Stimulated activated naive CD8-positive, alpha-beta T cell treated with anti-CD3 and anti-CD28 coated beads, Interleukin-15, Interleukin-2, amounts not matched to agents 100 U/mL and 50 U/mL, for 24 hours (primary cell): ENCODE data around the gene SCUBE1.

Source experiments
- ATAC-seq: fragments of 150-1000 bp; cut with Tn5 transposase; one replicate; pipeline ENCODE4 v1.10.0; 2021
- DNase-seq: peaks from one replicate; pipeline ENCODE4 v3.0.0; 2021

The SCUBE1 gene

GRCh38 chr22:43213962-43214361 is 129.2 kb downstream of the SCUBE1 start:
- DNase-seq: no peak
- no peak for ATAC-seq

GRCh38 chr22:43213051-43213450 is 130.1 kb downstream of the SCUBE1 start:
- ATAC-seq (no peak), DNase-seq (no peak)

DNA sequence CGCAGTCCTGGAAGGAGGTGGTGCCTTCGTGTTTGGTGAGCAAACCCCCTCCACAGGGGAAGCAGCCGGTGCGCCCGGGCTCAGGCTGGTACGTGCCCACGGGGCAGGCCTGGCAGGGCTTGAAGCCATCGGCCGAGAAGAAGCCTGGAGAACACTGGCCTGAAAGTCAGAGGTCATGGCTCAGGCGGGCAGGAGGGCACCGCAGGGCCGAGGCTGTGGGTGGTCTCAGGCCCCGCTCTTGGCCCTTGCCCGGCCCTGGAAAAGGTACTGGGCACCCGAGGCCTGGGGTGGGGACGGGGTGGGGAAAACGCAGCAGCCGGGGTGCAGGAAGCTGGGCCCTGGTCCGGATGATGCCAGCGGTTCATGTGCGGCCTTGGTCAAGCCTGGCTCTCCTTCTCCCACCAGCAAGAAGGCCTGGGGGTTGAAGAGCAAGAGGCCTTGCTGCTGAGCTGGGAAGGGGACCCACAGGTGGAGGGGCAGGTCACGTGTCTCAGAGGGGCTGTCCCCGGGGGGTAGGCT is 130.7 kb downstream of the SCUBE1 start:
- ATAC-seq (no peak), DNase-seq (no peak)

DNA sequence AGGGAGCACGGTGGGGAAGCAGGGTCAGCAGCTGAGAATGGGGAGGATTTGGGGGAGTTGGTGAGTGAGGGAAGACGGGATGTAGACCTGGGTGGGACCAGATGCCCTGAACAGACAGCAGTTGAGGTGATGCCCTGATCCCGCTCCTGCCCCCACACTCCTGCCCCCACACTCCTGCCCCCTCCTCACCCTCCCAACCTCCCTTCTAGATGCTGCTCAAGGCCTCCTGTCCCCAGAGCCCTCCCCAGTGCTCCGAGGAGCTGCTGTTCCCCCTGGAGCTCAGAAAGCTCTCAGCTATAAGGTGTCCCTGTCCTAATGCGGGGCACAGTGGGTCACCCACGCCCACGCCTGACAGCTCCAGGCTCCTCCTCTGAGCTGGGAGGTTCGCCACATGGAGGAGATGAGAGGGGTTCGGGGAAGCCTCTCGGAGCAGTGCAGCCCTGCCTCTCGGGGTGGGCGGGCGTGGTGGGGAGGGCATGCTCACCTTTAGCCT is 131.2 kb downstream of the SCUBE1 start:
- no peak for ATAC-seq
- DNase-seq: no peak

- ATAC-seq (no peak), DNase-seq (no peak)
Observed at GRCh38 chr22:43210631-43211515, 132.3 kb downstream of the SCUBE1 start.

DNA sequence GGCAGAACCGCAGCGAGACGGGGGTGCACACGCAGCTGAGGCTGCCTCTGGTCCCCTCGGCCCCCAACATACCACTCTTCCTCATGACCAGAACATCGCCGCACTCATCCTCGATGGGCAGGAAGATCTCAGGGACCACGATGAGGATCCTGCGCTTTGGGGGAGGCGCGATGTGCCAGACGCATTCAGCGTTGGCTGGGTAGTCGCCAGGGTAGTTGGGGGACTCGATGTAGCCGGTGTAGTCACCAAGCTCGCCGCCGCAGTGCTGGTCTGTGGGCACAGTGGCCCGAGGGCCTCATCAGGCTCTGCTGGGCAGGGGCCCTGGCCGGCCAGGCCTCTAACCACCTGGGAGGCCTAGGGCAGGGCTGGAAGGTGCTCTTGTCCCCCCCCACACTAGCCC is 133.2 kb downstream of the SCUBE1 start:
- DNase-seq: no peak
- no peak for ATAC-seq

DNA sequence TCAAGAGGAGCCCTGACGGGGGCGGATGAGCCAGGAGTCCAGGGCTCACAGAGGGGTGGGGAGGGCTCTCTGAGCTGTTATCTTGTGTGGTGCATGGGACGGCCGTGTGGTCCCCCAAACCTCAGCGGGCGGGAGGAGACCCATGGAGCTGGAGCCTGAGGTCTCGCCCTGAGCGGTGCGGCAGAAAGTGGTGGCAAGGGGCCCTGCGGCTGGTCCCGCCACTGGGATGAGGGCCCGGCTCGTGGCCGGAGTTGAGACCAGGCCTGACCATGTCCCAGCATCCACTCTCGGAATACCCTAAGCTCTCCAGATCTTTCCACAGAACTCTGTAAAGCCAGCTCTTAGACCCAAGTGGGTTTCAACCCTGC is 133.7 kb downstream of the SCUBE1 start:
- DNase-seq (no peak), ATAC-seq (no peak)

DNA sequence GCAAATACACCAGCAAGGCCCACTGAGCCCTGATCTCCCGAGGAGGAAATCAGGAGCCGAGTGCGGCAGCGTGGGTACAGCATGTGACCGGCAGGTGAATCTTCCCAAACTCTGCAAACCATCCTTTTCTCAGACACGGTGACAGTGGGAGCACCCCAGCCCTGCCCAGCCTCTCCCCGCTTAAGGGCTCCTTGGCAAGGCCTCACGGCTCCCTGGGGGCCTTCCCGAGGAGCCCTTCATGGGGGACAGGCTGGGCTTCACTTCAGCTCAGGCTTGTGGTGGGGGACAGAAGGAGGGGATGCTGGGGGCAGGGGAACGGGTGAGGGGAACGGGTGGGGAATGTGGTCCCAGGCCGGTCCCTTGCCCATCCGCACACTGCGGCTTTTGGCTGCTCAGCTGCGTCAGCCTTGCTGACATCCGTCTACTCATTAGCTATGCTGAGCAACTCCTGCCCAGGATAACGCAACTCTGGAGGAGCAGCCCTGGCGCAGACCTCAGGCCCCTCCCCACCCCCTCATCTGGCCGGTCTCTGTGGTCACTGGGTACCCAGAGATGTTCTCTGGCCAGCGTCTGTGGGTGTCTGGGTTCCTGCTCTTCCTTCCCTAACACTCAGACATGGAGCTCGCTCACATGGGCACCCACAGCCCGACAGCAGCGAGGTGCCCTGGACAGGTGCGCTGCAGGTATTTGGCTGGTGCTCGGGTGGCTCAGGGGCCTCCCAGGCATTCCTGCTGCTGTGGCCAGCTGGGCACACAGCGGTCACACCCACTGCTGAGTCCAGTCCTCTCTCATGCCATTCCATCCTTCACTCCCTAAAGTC is 134.3 kb downstream of the SCUBE1 start:
- ATAC-seq: no peak
- no peak for DNase-seq

DNA sequence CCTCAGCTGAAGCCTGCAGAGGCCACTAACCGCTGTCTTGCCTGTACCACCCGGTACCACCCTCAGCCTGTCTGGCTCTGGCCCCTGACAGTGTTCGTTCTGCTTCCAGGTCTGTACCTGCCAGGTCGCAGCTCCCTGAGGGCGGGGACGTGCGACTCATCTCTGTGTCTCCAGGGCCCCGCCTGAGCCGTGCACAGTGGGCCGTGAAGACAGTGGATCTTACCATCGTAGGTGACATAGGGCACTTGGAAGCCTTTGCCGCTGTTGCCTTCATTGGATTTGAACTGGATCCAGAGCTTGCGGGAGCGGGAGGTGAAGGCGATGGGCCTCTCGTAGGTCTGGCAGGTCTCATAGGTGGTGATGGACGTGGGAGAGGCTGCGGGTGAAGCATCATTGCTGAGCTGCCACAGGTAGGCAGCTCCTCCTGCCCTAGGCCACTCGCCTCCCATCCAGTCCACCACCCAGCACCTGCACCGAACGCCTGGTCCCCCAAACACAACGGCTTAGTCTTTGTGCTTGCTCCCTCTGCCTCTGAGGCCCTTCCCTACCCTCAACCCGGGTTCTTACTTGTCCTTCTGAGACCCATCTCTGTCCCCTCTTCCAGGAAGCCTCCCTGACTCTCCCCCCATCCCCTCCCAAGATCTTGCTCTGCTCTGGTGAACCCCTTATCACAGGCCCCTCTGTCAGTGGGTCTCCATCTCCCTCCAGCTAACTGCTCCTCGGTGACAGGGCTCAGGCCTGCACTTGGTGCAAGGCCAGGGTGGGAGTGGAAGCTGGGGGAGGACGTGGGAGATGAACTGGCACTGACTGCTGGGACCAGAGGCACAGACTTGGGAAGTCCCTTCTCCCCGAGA is 135.1 kb downstream of the SCUBE1 start:
- no peak for ATAC-seq
- DNase-seq: no peak

- ATAC-seq (no peak), DNase-seq (no peak)
Observed at GRCh38 chr22:43207386-43207785, 135.8 kb downstream of the SCUBE1 start.

GRCh38 chr22:43206509-43207161 is 136.5 kb downstream of the SCUBE1 start:
- peak; percentile 4 for ATAC-seq
- DNase-seq: no peak

GRCh38 chr22:43205748-43206508 is 137.2 kb downstream of the SCUBE1 start:
- DNase-seq: no peak
- ATAC-seq: peak; percentile 12

- no peak for ATAC-seq
Observed at GRCh38 chr22:43205261-43205691, 137.9 kb downstream of the SCUBE1 start.

GRCh38 chr22:43203471-43203981 is 139.6 kb downstream of the SCUBE1 start:
- DNase-seq (no peak), ATAC-seq (no peak)

More at GRCh38 chr22:43205261-43205691, 137.9 kb downstream of the SCUBE1 start:
- no peak for DNase-seq

DNA sequence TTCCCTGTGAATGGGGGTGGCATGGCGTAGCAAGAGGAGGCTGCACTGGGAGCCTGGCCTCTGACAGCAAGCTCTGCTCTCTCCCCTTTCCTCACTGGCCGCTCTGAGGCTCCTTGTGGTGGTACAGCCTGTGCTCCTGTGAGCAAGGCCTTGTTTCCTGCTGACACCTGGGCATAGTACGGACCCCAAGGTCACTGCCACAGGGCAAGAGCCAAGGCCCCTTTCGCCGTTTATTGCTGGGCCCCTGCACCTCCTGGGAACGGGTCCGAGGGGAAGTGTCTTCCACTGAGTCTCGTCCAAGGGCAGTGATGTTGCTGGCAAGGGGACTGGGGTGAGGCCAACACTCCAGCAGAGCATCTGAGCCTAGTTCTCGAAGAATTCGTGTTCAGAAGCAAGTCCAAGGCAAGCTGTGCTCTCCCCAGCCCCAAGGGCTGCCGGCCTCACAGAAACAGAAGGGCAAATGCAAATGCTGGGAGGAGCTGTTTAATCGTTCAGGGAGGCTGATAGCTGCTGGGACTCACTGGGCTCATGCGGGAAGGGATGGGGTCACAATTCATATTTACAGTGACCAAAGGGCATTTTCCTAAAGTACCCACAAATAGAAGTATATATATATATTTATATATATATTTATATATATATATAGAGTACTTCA is 140.3 kb downstream of the SCUBE1 start:
- ATAC-seq (no peak), DNase-seq (no peak)

DNA sequence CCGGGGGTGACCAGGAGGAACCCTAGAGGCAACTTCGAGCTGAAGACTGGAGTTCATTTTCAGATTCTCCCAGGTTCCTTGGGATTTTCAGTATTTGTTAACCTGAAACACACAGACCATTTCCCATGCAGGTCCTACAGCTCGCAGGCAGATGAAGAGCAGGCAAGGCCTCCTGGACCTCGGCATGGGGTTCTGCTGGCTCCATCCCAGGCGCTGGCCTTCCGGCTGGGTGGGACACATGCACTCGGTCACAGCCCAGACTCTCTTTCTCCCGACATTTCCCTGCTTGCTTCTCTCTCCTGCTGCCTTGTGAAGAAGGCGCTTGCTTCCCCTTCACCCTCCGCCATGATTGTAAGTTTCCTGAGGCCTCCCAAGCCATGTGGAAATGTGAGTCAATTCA is 140.8 kb downstream of the SCUBE1 start:
- ATAC-seq (no peak), DNase-seq (no peak)

DNA sequence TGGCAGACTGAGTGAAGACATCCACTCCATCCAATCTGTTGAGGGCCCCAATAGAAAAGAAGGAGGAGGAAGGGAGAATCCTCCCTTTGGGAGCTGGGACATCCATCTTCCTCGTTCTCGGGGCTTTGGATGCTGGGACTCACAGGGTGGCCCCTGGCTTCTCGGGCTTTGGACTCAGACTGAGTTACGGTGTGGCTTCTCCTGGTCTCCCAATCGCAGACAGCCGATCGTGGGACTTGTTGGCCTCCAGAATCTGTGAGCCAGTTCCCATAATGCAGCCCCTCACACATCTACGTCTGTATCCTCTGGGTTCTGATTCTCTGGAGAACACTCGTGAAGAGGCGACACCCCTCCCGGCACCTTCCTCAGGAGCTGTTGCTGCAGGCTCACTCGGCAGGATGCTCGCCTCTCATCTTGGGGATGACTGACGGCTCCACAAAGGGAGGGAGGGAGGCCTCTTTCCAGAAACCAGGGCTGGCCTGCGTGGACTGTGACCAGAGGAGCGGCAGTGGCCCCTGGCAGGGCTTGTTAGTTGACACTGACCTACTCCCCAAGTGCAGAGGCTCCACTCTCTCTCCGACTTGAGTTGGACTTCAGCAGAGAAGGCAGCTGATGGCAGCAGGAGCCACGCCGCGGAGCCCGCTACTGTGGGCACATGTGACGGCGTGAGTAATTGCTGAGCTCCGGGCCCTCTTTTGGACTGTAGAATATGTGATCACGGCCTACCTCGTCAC is 141.5 kb downstream of the SCUBE1 start:
- ATAC-seq (no peak), DNase-seq (no peak)

GRCh38 chr22:43200555-43200954 is 142.6 kb downstream of the SCUBE1 start:
- DNase-seq (no peak), ATAC-seq (no peak)

DNA sequence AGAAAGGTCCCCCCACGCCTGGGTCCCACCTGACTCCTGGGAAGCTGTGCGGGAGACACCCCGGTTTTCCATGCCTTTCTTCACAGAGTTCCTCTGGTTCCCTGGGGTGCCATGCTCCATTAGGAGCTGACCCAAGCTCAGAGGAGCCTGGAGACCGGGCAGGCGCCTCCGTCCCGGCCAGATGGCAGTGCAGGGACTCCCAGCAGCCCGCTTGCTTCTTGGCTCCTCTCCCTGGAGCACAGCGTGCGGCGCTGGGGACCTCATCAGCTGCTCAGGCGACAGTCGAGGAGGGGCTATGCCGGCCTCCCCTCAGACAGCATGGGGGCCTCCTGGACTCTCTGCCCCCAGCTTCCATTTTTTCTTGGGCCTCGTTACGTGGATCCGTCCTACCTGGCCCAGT is 143.1 kb downstream of the SCUBE1 start:
- no peak for ATAC-seq

More for the DNA sequence above, 143.1 kb downstream of the SCUBE1 start:
- no peak for DNase-seq
